Measurements from ENCODE around the gene PIH1D1. TPM values are rescaled to one million over a fixed set of nuclear protein-coding genes. Genes with fewer than 3 reads are reported as not detected.
A peak's percentile ranks its signal among the peaks of the same experiment; 100 is the strongest.
"Not testable (repeated sequence)": the region's sequence is repeated elsewhere in the genome, so short reads cannot be mapped to it uniquely, and the experiment has no call there.

PIH1D1 gene
- polyA plus RNA-seq, 2 donors: 63.5 to 65.3 TPM

GRCh38 chr19:49445997-49446396 lies 5.6 kb downstream of the PIH1D1 start:
- 66 to 87% methylated on average over 3 of the region's 3 CpGs for WGBS, 2 donors
- H3K4me1 ChIP-seq (ENCODE audit: control insufficient read depth in 2 of 2, insufficient read depth in 2 of 2, low read length in 1 of 2): peaks cover 0 to 2% of the 10 kb centered on the region in 2 donors
- no peak overlapping the region for H3K27ac ChIP-seq (ENCODE audit: low read depth in 2 of 2, low read length in 1 of 2)
- H3K36me3 ChIP-seq (ENCODE audit: control insufficient read depth in 2 of 2, insufficient read depth in 2 of 2, low read length in 1 of 2): peaks cover 5 to 16% of the 10 kb centered on the region in 2 donors
- no peaks in the 10 kb centered on the region for H3K9me3 ChIP-seq (ENCODE audit: control insufficient read depth in 2 of 2, insufficient read depth in 1 of 2, low read depth in 1 of 2, low read length in 1 of 2)
- no peak overlapping the region for H3K4me3 ChIP-seq (ENCODE audit: low read depth in 1 of 2, low read length in 2 of 2)
- H3K27me3 ChIP-seq (ENCODE audit: control insufficient read depth in 1 of 2, insufficient read depth in 2 of 2, low read length in 2 of 2): peaks cover 0 to 5% of the 10 kb centered on the region in 2 donors

DNA sequence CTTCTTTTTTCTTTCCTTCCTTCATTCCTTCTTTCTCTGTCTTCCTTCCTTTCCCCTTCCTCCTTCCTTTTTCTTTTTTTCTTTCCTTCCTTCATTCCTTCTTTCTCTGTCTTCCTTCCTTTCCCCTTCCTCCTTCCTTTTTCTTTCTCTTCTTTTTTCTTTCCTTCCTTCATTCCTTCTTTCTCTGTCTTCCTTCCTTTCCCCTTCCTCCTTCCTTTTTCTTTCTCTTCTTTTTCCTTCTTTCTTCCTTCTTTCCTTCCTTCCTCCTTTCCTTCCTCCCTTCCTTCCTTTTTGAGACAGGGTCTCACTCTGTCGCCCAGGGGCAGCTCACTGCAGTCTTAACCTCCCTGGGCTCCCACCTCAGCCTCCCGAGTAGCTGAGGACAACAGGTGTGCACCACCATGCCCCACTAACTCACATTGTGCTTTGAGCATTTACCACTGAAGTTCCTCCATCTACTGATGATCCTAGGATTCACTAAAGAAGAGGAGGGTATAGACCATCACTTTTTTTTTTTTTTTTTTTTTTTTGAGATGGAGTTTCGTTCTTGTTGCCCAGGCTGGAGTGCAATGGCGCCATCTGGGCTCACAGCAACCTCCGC lies 7.4 kb downstream of the PIH1D1 start:
- H3K9me3 ChIP-seq (ENCODE audit: control insufficient read depth in 2 of 2, insufficient read depth in 1 of 2, low read depth in 1 of 2, low read length in 1 of 2); H3K27ac ChIP-seq (ENCODE audit: low read depth in 2 of 2, low read length in 1 of 2); H3K27me3 ChIP-seq (ENCODE audit: control insufficient read depth in 1 of 2, insufficient read depth in 2 of 2, low read length in 2 of 2); H3K4me3 ChIP-seq (ENCODE audit: low read depth in 1 of 2, low read length in 2 of 2); H3K4me1 ChIP-seq (ENCODE audit: control insufficient read depth in 2 of 2, insufficient read depth in 2 of 2, low read length in 1 of 2): not testable (repeated sequence)
- WGBS, 2 donors: 46 to 60% methylated on average over 5 of the region's 5 CpGs
- peaks cover 5 to 13% of the 10 kb centered on the region in 2 donors for H3K36me3 ChIP-seq (ENCODE audit: control insufficient read depth in 2 of 2, insufficient read depth in 2 of 2, low read length in 1 of 2)

GRCh38 chr19:49443366-49444099 lies 8.1 kb downstream of the PIH1D1 start:
- H3K4me3 ChIP-seq (ENCODE audit: low read depth in 1 of 2, low read length in 2 of 2): peak overlapping the region; percentile 61 to 70
- H3K9me3 ChIP-seq (ENCODE audit: control insufficient read depth in 2 of 2, insufficient read depth in 1 of 2, low read depth in 1 of 2, low read length in 1 of 2): no peaks in the 10 kb centered on the region
- H3K27me3 ChIP-seq (ENCODE audit: control insufficient read depth in 1 of 2, insufficient read depth in 2 of 2, low read length in 2 of 2): peaks cover 0 to 5% of the 10 kb centered on the region in 2 donors
- 0% methylated on average over 46 to 47 of the region's 47 CpGs for WGBS, 2 donors
- peaks cover 3 to 11% of the 10 kb centered on the region in 2 donors for H3K36me3 ChIP-seq (ENCODE audit: control insufficient read depth in 2 of 2, insufficient read depth in 2 of 2, low read length in 1 of 2)
- peak overlapping the region; percentile 80 to 86 for H3K27ac ChIP-seq (ENCODE audit: low read depth in 2 of 2, low read length in 1 of 2)
- peaks cover 0 to 2% of the 10 kb centered on the region in 2 donors for H3K4me1 ChIP-seq (ENCODE audit: control insufficient read depth in 2 of 2, insufficient read depth in 2 of 2, low read length in 1 of 2)

DNA sequence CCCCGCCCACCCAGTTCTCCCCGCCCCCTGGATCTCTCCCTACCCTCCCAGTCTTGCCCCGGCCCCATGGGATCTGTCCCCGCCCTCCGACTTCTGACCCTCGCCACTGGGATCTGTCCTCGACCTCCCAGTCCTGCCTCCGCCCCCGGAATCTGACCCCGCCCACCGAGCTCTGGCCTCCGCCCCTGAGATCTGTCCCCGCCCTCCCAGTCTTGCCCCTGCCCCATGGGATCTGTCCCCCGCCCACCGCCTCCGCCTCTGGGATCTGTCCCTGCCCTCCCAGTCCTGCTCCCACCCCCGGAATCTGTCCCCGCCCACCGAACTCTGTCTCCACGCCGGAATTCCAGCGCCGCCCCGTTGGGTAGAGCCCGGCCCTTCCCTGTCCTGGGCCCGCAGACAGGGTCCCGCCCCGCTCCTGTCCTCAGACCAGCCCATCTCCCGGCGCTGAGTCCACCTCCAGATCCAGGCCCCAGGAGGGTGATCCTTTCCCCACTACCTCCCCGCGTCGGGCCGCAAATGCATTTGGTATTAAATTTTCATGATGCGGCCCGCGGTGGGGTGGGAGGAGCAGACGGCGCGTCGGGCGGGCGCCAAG lies 8.7 kb downstream of the PIH1D1 start:
- H3K27me3 ChIP-seq (ENCODE audit: control insufficient read depth in 1 of 2, insufficient read depth in 2 of 2, low read length in 2 of 2): peaks cover 0 to 5% of the 10 kb centered on the region in 2 donors
- WGBS, 2 donors: 1 to 2% methylated on average over 42 to 43 of the region's 43 CpGs

GRCh38 chr19:49442354-49442753 lies 9.3 kb downstream of the PIH1D1 start:
- peak overlapping the region in 1 of 2 donors; percentile 61 for H3K4me3 ChIP-seq (ENCODE audit: low read depth in 1 of 2, low read length in 2 of 2)
- peaks cover 0 to 8% of the 10 kb centered on the region in 2 donors for H3K36me3 ChIP-seq (ENCODE audit: control insufficient read depth in 2 of 2, insufficient read depth in 2 of 2, low read length in 1 of 2)
- peaks cover 0 to 6% of the 10 kb centered on the region in 2 donors for H3K27me3 ChIP-seq (ENCODE audit: control insufficient read depth in 1 of 2, insufficient read depth in 2 of 2, low read length in 2 of 2)
- no peak overlapping the region for H3K27ac ChIP-seq (ENCODE audit: low read depth in 2 of 2, low read length in 1 of 2)
- 4 to 6% methylated on average over 11 of the region's 11 CpGs for WGBS, 2 donors
- peaks cover 0 to 2% of the 10 kb centered on the region in 2 donors for H3K4me1 ChIP-seq (ENCODE audit: control insufficient read depth in 2 of 2, insufficient read depth in 2 of 2, low read length in 1 of 2)
- no peaks in the 10 kb centered on the region for H3K9me3 ChIP-seq (ENCODE audit: control insufficient read depth in 2 of 2, insufficient read depth in 1 of 2, low read depth in 1 of 2, low read length in 1 of 2)

More for the DNA sequence above, 8.7 kb downstream of the PIH1D1 start:
- H3K4me3 ChIP-seq (ENCODE audit: low read depth in 1 of 2, low read length in 2 of 2): peak overlapping the region; percentile 61 to 70
- H3K27ac ChIP-seq (ENCODE audit: low read depth in 2 of 2, low read length in 1 of 2): peak overlapping the region; percentile 80 to 86
- peaks cover 0 to 2% of the 10 kb centered on the region in 2 donors for H3K4me1 ChIP-seq (ENCODE audit: control insufficient read depth in 2 of 2, insufficient read depth in 2 of 2, low read length in 1 of 2)
- peaks cover 0 to 9% of the 10 kb centered on the region in 2 donors for H3K36me3 ChIP-seq (ENCODE audit: control insufficient read depth in 2 of 2, insufficient read depth in 2 of 2, low read length in 1 of 2)
- no peaks in the 10 kb centered on the region for H3K9me3 ChIP-seq (ENCODE audit: control insufficient read depth in 2 of 2, insufficient read depth in 1 of 2, low read depth in 1 of 2, low read length in 1 of 2)

- Histone ChIP-seq H3K27ac (ENCODE audit: low read depth in 2 of 2, low read length in 1 of 2) (no peak overlapping the region), H3K4me3 (ENCODE audit: low read depth in 1 of 2, low read length in 2 of 2) (peak overlapping the region in 1 of 2 donors; percentile 61)
Observed at GRCh38 chr19:49441960-49442350, 9.7 kb downstream of the PIH1D1 start.

DNA sequence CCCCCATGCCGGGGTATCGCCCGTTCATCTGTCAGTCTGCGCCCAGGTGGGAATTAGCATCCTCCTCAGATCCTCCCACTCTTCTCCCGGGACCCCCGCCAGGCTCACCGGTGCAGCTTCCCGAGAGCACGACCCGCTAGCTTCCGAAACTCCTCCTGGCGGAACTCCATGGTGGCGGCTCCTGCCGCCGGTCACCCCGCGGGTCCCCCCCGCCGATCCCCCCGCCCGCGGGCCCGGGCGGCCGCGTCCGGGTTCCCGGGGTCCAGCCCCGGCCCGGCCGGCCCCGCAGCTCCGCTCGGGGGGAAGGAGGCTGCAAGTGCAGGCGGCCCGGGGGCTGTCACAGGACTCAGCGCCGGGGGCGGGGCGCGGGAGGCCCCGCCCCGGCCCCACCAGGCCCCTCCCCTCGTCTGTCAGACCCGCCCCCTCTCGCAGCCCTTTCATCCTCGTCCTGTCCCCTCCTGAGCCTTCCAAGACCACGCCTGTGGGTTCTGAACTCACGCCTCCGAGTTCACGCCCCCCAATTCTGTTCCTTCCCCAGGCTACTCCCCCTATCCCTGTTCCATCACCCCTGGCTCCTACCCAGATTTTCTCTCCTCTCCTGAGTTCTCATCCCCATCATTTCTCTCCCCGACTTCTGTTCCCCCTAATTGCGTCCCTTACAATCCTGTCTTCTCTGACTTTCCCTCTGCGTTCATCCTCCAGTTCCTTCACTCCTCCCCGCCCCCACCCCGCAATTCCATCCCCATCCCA lies 10.2 kb downstream of the PIH1D1 start, which contains the start of gene SLC17A7:
TSS of gene SLC17A7 (minus strand) at position 318 of the 750 bp plus-strand sequence. CDS start at position 170, 148 bp downstream.
- 4 to 9% methylated on average over 20 to 56 of the region's 56 CpGs for WGBS, 2 donors
- Histone ChIP-seq H3K4me3 (ENCODE audit: low read depth in 1 of 2, low read length in 2 of 2) (peak within 1 kb of the TSS in 1 of 2 donors; percentile 61), H3K27ac (ENCODE audit: low read depth in 2 of 2, low read length in 1 of 2) (no peak within 1 kb of the TSS), H3K4me1 (ENCODE audit: control insufficient read depth in 2 of 2, insufficient read depth in 2 of 2, low read length in 1 of 2) (peaks cover 0 to 2% of the 10 kb centered on the region in 2 donors), H3K9me3 (ENCODE audit: control insufficient read depth in 2 of 2, insufficient read depth in 1 of 2, low read depth in 1 of 2, low read length in 1 of 2) (peaks cover 0 to 3% of the 10 kb centered on the region in 2 donors), H3K36me3 (ENCODE audit: control insufficient read depth in 2 of 2, insufficient read depth in 2 of 2, low read length in 1 of 2) (peaks cover 0 to under 1% of the 10 kb centered on the region in 2 donors), H3K27me3 (ENCODE audit: control insufficient read depth in 1 of 2, insufficient read depth in 2 of 2, low read length in 2 of 2) (peaks cover 0 to 12% of the 10 kb centered on the region in 2 donors)

More at GRCh38 chr19:49441960-49442350, 9.7 kb downstream of the PIH1D1 start:
- Histone ChIP-seq H3K27me3 (ENCODE audit: control insufficient read depth in 1 of 2, insufficient read depth in 2 of 2, low read length in 2 of 2) (peaks cover 0 to 10% of the 10 kb centered on the region in 2 donors), H3K9me3 (ENCODE audit: control insufficient read depth in 2 of 2, insufficient read depth in 1 of 2, low read depth in 1 of 2, low read length in 1 of 2) (no peaks in the 10 kb centered on the region), H3K4me1 (ENCODE audit: control insufficient read depth in 2 of 2, insufficient read depth in 2 of 2, low read length in 1 of 2) (peaks cover 0 to 2% of the 10 kb centered on the region in 2 donors), H3K36me3 (ENCODE audit: control insufficient read depth in 2 of 2, insufficient read depth in 2 of 2, low read length in 1 of 2) (peaks cover 0 to 4% of the 10 kb centered on the region in 2 donors)
- WGBS, 2 donors: 17 to 19% methylated on average over 14 of the region's 14 CpGs

DNA sequence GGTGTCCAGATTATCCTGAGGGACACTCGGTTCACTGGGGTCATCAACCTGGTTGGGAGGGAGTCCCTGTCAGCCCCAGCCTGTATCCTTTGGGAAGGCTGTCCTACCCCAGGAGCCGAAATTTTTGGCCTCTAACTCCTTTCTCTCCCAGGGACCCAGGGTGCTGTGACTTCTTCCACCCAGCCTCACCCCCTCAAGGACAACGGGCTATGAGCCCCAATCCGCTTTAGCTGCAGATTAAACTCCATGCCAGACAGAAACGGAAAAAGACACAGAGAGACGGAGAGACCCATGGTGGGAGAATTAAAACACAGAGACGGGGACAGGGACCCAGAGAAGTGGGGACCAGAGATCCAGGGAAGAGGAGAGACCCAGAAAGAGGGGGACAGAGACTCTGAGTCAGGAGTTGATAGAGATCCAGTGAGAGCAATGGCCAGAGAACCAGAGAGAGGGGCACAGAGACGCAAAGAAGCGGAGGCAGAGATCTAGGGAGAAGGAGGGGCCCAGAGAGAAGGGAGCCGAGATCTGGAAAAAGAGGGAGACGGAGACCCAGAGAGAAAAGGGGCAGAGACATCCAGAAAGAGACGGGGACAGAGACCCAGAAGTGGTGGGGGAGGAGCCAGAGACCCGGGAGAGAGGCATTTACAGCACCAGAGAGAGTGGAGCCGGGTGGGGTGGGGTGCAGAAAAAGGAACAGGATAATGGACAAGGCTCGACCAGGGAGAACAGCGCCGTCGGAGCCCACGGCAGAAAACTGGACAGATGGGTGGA lies 11.0 kb downstream of the PIH1D1 start:
- H3K36me3 ChIP-seq (ENCODE audit: control insufficient read depth in 2 of 2, insufficient read depth in 2 of 2, low read length in 1 of 2): no peaks in the 10 kb centered on the region
- no peak overlapping the region for H3K4me3 ChIP-seq (ENCODE audit: low read depth in 1 of 2, low read length in 2 of 2)
- no peak overlapping the region for H3K27ac ChIP-seq (ENCODE audit: low read depth in 2 of 2, low read length in 1 of 2)
- 20 to 33% methylated on average over 14 to 18 of the region's 19 CpGs for WGBS, 2 donors
- H3K27me3 ChIP-seq (ENCODE audit: control insufficient read depth in 1 of 2, insufficient read depth in 2 of 2, low read length in 2 of 2): peaks cover 0 to 12% of the 10 kb centered on the region in 2 donors
- peaks cover 0 to 5% of the 10 kb centered on the region in 2 donors for H3K9me3 ChIP-seq (ENCODE audit: control insufficient read depth in 2 of 2, insufficient read depth in 1 of 2, low read depth in 1 of 2, low read length in 1 of 2)
- peaks cover 2% of the 10 kb centered on the region in 2 donors for H3K4me1 ChIP-seq (ENCODE audit: control insufficient read depth in 2 of 2, insufficient read depth in 2 of 2, low read length in 1 of 2)
